AG10803 (cell line): ENCODE measurements around the gene MBD5.

ENCODE experiments used
- DNase-seq: peaks from one replicate; pipeline ENCODE4 v3.0.0; 2010; ENCODE audit warnings: low read depth
- H3K4me3 ChIP-seq: 2 replicates; pipeline ENCODE4 v1.5.1; 2011; ENCODE audit warnings: mild to moderate bottlenecking, low read length, control low read depth
- TF ChIP-seq, protein P1 (sequence below): conservative IDR thresholded peaks from 2 replicates; pipeline ENCODE4 v1.5.1; 2011; ENCODE audit warnings: mild to moderate bottlenecking, low read length, control low read depth, inconsistent platforms

MBD5 gene

DNA sequence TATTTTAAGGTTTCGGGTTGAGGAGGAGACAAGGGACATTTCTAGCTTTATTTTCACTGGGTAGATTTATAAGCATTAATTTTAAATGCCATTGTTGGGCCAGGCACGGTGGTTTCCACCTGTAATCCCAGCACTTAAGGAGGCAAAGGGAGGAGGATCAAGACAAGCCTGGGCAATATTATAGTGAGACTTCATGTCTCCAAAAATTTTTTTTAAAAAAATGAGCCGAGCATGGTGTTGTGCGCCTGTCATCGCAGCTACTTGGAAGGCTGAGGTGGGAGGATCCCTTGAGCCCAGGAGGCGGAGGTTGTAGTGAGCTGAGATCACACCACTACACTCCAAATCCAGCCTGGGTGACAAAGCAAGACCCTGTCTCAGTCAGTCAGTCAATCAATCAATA lies 45.0 kb downstream of the MBD5 start:
- no peak for DNase-seq
- TF ChIP-seq, protein P1, sequence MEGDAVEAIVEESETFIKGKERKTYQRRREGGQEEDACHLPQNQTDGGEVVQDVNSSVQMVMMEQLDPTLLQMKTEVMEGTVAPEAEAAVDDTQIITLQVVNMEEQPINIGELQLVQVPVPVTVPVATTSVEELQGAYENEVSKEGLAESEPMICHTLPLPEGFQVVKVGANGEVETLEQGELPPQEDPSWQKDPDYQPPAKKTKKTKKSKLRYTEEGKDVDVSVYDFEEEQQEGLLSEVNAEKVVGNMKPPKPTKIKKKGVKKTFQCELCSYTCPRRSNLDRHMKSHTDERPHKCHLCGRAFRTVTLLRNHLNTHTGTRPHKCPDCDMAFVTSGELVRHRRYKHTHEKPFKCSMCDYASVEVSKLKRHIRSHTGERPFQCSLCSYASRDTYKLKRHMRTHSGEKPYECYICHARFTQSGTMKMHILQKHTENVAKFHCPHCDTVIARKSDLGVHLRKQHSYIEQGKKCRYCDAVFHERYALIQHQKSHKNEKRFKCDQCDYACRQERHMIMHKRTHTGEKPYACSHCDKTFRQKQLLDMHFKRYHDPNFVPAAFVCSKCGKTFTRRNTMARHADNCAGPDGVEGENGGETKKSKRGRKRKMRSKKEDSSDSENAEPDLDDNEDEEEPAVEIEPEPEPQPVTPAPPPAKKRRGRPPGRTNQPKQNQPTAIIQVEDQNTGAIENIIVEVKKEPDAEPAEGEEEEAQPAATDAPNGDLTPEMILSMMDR: no peak

DNA sequence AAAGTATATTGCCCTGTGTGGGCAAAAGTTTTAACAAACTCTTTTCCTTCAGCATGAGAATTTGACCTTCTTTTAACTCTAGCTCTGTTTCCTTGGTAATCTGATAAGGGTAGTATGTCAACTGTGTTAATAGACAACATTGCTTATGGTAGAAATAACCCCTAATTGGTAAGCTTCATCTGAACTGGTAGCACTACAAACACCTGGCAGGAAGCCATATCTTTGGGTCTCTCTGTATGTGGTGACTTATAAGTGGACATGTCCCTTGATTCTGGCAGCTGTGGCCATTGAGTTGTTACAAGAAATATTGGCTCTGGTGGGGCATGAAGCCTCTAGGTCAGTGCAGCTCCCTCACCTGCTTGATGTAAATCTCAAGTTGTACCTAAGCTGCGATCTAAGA lies 46.9 kb downstream of the MBD5 start:
- H3K4me3 ChIP-seq: no peak overlapping the region
- DNase-seq: no peak
- TF ChIP-seq, protein P1: no peak

More for the DNA sequence above, 45.0 kb downstream of the MBD5 start:
- H3K4me3 ChIP-seq: no peak overlapping the region

DNA sequence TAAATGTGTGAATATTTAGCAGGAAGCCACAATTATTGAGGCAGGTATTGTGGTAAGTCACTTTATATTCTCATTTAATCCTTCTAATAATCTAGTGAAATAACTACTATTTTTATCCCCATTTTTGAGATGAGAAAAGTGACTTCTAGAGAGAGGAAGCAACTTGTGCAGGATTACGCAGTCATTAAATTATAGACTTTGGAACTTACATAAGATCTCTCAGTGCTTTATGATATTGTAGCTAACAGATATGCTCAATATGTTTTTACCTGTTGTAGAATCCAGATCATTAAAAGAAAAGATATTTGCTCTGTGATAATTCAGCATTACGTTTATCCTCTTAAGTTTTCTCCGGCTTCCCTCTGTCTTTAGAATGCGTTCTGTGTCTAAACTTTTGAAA lies 50.5 kb downstream of the MBD5 start:
- DNase-seq: no peak
- TF ChIP-seq, protein P1: no peak
- no peak overlapping the region for H3K4me3 ChIP-seq

- TF ChIP-seq, protein P1: no peak
- H3K4me3 ChIP-seq: no peak overlapping the region
- DNase-seq: peak; percentile 13
Observed at GRCh38 chr2:148096012-148096411, 75.1 kb downstream of the MBD5 start.

GRCh38 chr2:148102641-148103040 lies 81.8 kb downstream of the MBD5 start:
- TF ChIP-seq, protein P1: no peak
- H3K4me3 ChIP-seq: no peak overlapping the region
- DNase-seq: no peak

DNA sequence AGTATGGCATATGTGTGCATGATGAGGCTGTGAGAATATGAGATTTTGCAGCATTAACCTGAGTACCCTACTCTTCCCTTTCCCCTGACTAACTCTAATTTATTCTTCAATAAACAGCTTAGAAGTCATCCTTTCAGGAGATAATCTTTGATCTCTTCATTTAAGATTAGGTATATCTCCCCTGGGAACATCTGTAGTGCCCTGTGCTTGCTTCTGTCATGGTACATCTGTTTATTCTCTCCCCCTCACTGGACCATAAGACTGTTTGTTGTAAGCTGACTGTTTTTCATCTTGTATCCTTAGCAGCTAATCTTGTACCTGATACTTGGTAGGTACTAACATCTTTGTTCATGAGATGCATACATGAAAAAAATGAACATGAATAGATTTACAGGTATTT lies 83.1 kb downstream of the MBD5 start:
- TF ChIP-seq, protein P1: no peak
- no peak for DNase-seq

GRCh38 chr2:148106331-148106730 lies 85.4 kb downstream of the MBD5 start:
- no peak overlapping the region for H3K4me3 ChIP-seq
- no peak for DNase-seq
- TF ChIP-seq, protein P1: no peak

More for the DNA sequence above, 83.1 kb downstream of the MBD5 start:
- no peak overlapping the region for H3K4me3 ChIP-seq
